Muscle layer of duodenum (tissue), 2 donors: ENCODE results near the gene OGFR.

Source experiments
- H3K27ac ChIP-seq: one replicate; pipeline ENCODE4 v1.7.0; 2013; ENCODE audit warnings: mild to moderate bottlenecking, low read length
- H3K27me3 ChIP-seq: one replicate; pipeline ENCODE4 v1.7.0; 2013; ENCODE audit warnings: low read depth, mild to moderate bottlenecking, control low read depth, low read length
- H3K36me3 ChIP-seq, 2 donors: one replicate each; pipeline ENCODE4 v1.7.0; 2013; ENCODE audit warnings: low read length in 2 of 2, control low read depth in 1 of 2, mild to moderate bottlenecking in 1 of 2; ENCODE audit not compliant: insufficient read depth in 2 of 2, control insufficient read depth in 1 of 2
- H3K4me1 ChIP-seq, 2 donors: one replicate each; pipeline ENCODE4 v1.7.0; 2013; ENCODE audit warnings: low read length in 2 of 2, mild to moderate bottlenecking in 2 of 2, control low read depth in 1 of 2, moderate library complexity in 1 of 2; ENCODE audit not compliant: insufficient read depth in 2 of 2, control insufficient read depth in 1 of 2
- H3K4me3 ChIP-seq, 2 donors: one replicate each; pipeline ENCODE4 v1.7.0; 2013; ENCODE audit warnings: low read length in 2 of 2, low read depth in 1 of 2, mild to moderate bottlenecking in 1 of 2
- H3K9me3 ChIP-seq, 2 donors: one replicate each; pipeline ENCODE4 v1.7.0; 2013; ENCODE audit warnings: low read length in 2 of 2, control low read depth in 1 of 2, mild to moderate bottlenecking in 1 of 2; ENCODE audit not compliant: control insufficient read depth in 1 of 2
- donor health status: healthy.

Gene OGFR

DNA sequence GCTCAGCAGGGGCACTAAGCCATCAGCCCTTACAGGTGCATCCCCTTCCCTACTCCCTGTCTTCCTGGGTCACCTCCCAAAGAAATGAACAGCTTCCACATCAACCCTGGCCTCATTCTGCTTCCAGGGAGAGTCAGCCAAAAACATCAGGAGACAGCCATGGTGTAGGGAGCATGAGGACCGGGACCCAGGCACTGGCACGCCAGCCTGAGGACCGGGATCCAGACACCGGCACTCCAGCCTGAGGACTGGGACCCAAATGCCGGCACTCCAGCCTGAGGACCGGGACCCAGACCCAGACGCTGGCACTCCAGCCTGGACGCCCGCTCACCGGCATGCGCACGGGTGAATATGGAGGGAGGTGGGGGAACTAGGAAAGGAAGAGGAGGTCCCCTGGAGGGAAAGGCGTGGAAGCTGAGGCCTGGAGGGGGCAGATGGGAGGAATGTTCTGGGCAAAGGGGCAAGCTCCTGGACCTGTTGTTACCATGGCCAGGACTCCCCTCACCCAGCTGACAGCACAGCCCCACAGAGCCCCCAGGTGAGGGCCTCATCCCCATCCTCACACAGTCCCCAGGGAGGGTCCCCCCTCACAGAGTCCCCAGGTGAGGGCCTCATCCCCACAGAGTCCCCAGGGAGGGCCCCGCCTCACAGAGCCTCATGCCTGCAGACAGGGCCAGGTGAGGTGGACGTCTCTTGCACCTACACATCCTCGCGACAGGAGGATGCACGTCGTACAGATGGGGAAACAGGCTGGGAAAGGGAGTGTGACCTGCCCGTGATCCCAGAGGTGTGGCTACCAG lies 34.3 kb upstream of the OGFR start:
- peaks cover 4 to 12% of the 10 kb centered on the region in 2 donors for H3K4me1 ChIP-seq
- no peaks in the 10 kb centered on the region for H3K9me3 ChIP-seq
- H3K27ac ChIP-seq = no peak overlapping the region
- no peaks in the 10 kb centered on the region for H3K27me3 ChIP-seq
- no peaks in the 10 kb centered on the region for H3K36me3 ChIP-seq
- H3K4me3 ChIP-seq = no peak overlapping the region

DNA sequence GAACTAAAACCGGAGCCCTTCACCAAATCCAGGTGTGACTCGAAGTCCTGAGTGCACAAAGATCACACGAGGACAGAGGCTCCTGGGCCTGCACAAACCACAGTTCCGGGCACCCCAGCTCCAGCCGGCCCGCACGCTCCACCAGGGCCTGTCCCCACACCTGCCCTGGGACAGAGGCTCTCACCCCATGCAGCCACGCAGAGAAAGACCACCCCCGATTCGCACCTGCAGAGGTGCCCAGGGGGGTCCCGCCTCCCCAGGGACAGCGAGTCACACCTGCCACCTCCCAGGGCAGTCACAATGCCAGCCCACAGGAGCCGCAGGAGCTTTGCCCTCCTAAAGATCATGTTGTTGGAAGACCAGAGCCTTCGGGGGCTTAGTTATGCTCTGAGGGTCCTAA lies 33.7 kb upstream of the OGFR start:
- Histone ChIP-seq H3K27me3 (no peaks in the 10 kb centered on the region), H3K4me3 (no peak overlapping the region), H3K27ac (no peak overlapping the region), H3K36me3 (no peaks in the 10 kb centered on the region), H3K9me3 (no peaks in the 10 kb centered on the region), H3K4me1 (peaks cover 4 to 12% of the 10 kb centered on the region in 2 donors)

DNA sequence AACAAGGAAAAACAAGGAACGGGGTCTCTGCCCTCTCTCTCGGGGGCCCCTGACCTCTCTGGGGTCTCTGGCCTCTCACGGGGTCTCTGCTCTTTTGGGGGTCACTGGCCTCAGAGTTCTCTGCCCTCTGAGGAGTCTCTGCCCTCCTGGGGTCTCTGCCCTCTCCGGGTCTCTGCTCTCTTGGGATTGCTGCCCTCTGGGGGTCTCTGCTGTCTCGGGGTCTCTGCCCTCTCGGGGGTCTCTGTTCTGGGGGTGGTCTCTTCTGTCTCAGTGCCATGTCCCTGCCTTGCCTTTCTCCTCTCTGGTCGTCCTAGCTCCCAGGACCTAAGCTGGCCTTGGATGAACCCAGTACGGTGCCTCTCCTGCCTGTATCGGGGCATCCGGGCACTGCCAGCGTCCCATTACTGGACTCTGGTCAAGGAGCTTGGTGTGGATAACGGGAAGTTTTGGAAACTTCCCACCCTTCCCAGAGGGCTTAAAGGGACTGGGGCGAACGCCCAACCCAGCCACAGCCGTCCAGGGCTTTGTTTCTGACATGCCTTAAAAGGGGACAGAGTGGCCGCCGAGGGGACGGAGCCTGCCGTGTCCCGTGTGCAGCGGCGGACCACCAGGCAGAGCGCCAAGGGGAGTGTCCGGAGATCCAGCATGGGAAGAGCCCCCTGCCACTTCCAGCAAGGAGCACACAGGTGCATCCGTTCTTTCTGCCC lies 33.1 kb upstream of the OGFR start:
- Histone ChIP-seq H3K4me1 (peaks cover 4 to 12% of the 10 kb centered on the region in 2 donors), H3K4me3 (no peak overlapping the region), H3K36me3 (no peaks in the 10 kb centered on the region), H3K27me3 (no peaks in the 10 kb centered on the region), H3K9me3 (no peaks in the 10 kb centered on the region), H3K27ac (no peak overlapping the region)

DNA sequence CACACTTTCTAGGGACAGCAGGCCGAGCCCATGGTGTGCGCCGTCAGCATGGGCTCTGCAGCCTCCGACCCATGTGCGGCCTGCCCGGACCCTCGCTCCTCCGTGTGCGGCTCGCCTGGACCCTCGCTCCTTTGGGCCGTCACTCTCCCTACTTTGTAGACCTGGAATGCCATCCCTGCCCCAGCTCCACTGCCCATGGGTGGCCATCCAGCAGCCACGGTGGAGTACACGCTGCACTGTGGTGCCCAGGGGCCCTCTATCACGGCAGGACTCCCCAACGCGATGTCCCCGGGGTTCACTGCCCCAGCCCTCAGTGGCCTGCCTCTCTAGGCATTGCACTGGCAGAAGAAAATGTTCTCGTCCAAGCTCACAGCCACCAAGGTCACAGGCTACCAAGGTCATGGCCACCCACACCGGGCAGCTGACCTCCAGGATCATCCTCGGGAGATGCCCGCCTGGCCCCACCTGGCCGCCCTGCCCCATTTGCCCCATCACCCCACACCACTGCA lies 32.5 kb upstream of the OGFR start:
- Histone ChIP-seq H3K27me3 (no peaks in the 10 kb centered on the region), H3K36me3 (no peaks in the 10 kb centered on the region), H3K27ac (no peak overlapping the region), H3K4me1 (peaks cover 4 to 12% of the 10 kb centered on the region in 2 donors), H3K9me3 (no peaks in the 10 kb centered on the region), H3K4me3 (no peak overlapping the region)

DNA sequence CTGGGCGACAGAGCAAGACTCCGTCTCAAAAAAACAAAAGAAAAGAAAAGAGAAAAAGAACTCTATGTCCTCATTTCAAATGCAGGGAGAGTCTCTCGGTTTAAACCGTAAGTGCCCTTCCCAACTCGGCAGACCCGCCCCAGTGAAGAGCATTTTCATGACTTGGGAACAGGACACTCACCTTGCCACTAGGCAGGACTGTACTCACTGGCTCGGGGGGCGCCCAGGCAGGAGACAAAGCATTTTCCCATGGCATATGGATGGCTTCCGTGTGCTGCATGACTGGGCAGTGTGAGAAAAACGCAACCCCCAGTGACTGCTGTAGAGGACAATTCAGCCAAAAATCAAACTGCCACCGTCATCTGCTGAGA lies 32.0 kb upstream of the OGFR start:
- Histone ChIP-seq H3K9me3 (no peaks in the 10 kb centered on the region), H3K27ac (no peak overlapping the region)

DNA sequence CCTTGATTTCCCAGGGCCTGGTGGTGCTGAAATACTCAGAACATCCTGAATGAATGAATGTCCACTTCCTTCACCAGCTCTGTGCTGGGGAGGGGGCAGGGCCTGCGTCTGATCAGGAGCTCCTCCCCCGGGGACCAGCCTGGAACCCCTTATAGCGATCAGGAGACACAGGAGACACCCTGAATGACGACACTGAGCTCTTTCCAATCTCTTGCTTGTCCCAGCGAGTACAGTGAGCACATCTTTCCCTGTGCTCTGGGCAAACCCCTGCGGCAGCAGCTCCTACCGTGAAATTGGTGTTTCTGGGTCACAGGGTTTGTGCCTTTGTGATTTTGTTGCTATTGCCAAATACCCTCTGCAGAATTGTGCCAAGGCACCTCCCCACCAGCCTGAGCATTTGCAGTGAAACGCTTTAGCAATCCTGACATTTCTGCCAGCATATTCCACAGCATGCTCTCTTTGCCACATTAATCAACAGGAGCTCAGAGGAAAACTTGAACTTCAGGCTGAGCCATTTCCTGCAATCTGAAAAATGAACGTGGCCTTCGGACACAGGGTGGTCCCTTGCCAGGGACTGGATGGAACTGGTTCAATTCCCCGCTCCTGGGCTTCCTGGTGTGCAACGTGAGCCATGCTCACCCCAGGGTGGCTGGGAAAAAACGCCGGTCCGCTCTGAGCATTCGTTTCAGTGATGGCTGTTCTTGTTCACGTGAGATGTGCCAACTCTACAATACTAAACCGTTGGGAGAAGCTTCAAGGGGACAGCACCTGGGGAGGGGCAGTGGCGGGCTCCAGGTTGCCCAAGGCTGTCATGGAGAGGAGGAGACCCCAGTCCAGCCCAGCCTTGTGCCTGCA lies 31.4 kb upstream of the OGFR start:
- Histone ChIP-seq H3K4me3 (no peak overlapping the region), H3K27me3 (no peaks in the 10 kb centered on the region), H3K4me1 (peaks cover 4 to 12% of the 10 kb centered on the region in 2 donors), H3K27ac (no peak overlapping the region), H3K36me3 (no peaks in the 10 kb centered on the region), H3K9me3 (no peaks in the 10 kb centered on the region)

More for the DNA sequence above, 32.0 kb upstream of the OGFR start:
- H3K4me1 ChIP-seq = peaks cover 4 to 12% of the 10 kb centered on the region in 2 donors
- no peaks in the 10 kb centered on the region for H3K36me3 ChIP-seq
- H3K4me3 ChIP-seq = no peak overlapping the region
- H3K27me3 ChIP-seq = no peaks in the 10 kb centered on the region

DNA sequence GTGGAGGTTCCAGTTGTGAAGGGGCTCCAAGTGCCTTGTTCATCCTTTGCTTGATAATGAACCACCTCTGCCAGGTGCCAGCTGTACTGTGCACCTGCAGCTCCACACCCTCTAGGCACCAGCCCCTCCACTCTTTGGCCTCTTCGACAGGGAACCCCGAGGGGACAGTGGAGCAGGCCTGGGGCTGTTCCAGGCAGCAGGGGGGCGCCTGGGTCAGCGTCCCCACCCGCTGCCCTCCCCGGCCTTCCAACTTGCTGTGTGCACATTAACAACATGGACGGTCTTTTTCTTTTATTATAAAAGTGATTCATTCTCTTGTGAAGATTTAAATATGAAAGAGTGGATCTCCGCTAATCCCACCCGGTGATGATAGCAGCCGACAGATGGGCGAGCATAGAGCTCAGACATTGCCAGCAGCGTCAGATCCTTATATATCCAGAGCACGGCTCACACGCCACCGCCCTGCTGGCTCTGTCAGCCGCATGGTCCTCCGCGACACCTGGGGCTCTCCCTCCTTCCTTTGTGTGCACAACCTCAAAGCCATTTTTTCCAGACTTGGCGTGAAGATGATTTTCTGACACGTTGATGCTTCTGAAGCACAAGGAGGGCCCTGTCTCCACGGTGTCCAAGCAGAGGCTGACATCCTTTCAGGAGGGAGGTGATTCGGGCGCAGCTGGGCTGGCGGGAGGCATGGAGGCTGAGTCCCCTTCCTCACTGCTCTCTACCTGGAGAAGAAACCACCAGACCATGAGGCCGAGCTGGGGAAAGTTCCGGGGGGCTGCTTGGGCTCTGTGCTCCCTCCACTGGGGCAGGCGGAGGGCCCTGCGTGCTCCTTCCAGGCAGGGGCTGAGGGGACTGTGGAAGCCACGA lies 30.6 kb upstream of the OGFR start:
- no peaks in the 10 kb centered on the region for H3K36me3 ChIP-seq
- peaks cover 0 to 10% of the 10 kb centered on the region in 2 donors for H3K4me1 ChIP-seq
- H3K27me3 ChIP-seq = no peaks in the 10 kb centered on the region
- H3K9me3 ChIP-seq = no peaks in the 10 kb centered on the region
- no peak overlapping the region for H3K27ac ChIP-seq
- H3K4me3 ChIP-seq = no peak overlapping the region

DNA sequence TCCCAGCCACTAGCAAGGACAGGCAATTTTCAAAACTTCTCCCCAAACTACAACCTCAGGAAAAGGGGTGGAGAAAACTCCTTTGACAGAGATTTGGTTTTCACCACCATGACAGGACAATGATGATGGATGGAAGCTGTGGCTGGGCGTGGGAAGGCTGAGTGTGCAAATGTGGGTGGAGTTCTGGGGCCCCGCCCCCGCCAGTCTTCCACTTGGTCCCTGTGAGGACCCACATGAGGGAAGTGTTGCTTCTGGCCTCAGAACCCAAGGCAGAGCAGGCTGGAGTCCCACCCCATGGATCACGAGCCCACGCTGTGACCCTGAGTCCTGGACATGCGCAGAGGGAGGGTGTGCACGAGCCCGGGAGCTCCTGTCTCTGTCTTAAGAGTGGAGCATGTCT lies 29.9 kb upstream of the OGFR start:
- H3K27ac ChIP-seq = no peak overlapping the region
- peaks cover 0 to 10% of the 10 kb centered on the region in 2 donors for H3K4me1 ChIP-seq
- no peaks in the 10 kb centered on the region for H3K36me3 ChIP-seq
- H3K9me3 ChIP-seq = no peaks in the 10 kb centered on the region
- no peak overlapping the region for H3K4me3 ChIP-seq
- no peaks in the 10 kb centered on the region for H3K27me3 ChIP-seq

DNA sequence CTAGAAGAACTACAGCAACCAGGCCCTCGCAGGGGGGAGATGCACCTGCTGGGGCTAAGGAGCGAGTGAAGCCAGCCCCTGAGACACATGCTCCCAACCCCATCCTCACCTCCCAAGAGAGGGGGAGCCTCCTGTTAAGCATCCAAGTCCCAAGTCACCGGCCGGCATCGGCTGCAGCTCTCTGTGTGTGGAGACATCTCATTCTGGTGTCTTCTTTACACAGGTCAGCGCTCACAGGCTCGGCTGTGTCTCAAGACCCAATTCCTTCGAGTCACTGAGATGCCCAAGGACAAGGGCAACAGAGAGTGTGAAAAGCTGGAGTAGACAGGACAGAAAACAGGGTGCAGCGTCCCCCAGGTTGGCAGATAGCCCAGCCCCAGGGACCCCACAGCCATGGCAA lies 29.4 kb upstream of the OGFR start:
- H3K4me1 ChIP-seq = peaks cover 0 to 10% of the 10 kb centered on the region in 2 donors

DNA sequence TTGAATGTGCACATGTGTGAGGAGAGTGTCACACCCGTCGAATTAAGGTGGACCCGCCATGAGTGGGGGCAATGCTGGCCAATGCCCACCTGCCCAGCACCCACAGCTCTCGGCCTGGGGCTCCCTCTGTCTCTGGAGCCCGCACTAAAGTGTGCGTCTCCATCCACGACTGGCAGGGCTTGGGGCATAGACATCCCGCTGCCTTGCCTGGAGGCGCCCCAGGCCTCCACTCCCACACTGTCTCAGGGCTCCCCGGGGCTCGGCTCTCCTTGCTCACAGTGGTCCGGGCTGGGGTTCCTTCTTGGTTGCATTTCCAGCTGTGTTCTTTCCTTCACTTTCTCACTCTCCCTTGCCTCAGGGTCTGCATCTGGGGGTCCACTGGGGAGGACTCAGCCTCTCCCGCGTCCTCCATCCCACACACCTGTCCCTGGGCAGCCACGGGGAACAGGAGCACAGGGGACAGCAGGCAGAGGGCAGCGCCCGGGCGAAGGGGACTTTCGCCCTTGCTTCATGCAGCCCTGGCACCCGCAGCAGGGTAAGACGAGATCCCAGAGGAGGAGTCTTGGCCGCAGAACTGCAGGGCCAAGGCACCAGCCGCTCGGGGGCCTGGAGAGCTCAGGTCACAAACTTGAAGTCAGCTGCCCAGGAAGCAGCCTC lies 28.5 kb upstream of the OGFR start:
- Histone ChIP-seq H3K27me3 (no peaks in the 10 kb centered on the region), H3K9me3 (no peaks in the 10 kb centered on the region), H3K4me3 (no peak overlapping the region), H3K4me1 (peaks cover 0 to 10% of the 10 kb centered on the region in 2 donors), H3K36me3 (no peaks in the 10 kb centered on the region), H3K27ac (peak overlapping the region; percentile 56)

More for the DNA sequence above, 29.4 kb upstream of the OGFR start:
- Histone ChIP-seq H3K36me3 (no peaks in the 10 kb centered on the region), H3K27me3 (no peaks in the 10 kb centered on the region), H3K4me3 (no peak overlapping the region), H3K27ac (no peak overlapping the region), H3K9me3 (no peaks in the 10 kb centered on the region)
